ENCODE data around the gene IAH1.
"Not testable (repeated sequence)": the region's sequence is repeated elsewhere in the genome, so short reads cannot be mapped to it uniquely, and the experiment has no call there.

The IAH1 gene

DNA sequence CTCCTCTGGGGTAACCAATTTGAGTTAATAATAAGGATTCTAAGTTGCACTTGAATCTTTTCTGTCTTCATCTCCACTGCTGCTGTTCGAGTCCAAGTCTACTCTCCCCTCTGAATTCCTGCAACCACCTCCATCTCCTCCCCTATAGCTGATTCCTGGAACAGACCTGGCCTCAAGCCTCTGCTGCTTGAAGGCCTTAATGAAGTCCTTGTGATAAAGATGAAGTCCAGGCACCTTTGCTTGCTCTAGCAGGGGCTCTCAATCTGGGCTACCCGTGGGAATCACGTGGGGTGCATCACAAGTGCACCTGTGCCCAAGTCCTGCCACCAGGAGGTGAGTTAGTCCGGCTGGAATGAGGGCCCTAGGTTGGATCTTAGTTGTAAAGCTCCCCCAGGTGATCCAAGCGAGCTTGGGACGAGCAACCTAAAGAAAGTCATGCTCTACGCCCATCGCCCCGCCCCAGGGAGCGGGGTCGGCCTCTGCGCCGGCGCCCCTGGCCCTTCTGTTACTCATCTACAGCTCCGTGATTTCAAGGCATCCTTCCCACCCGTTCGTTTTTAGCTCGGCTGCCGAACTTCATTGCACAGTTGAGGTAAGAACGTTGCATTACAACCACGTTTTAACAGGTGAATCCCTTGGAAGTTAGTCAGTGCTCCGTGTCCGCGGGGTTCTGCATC lies 905 bp upstream of the IAH1 start:
- no peak for DNase-seq (ENCODE audit: low read depth in 4 of 4, low spot score in 1 of 4)

DNA sequence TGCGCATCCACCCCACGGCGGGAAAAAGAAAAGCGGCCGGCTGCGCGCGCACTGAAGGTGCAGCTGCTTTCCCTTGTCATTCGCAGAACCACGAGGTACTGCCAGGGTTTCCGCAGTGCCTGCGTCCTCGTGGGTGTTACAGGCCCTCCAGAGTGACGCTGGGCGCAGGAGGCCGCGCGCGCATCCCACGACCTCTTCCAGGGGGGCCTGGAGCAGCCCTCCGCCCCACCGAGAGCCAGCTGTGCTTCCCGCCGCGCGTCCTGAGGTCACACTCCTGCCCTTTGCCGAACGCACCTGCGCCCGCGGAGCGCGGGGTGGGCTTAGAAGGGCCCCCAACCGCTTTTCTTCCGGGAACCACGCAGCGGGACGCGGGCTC lies 378 bp upstream of the IAH1 start:
- DNase-seq (ENCODE audit: low read depth in 4 of 4, low spot score in 1 of 4), result peak in 3 of 4 experiments; percentile 25 to 43 (median 38)

DNA sequence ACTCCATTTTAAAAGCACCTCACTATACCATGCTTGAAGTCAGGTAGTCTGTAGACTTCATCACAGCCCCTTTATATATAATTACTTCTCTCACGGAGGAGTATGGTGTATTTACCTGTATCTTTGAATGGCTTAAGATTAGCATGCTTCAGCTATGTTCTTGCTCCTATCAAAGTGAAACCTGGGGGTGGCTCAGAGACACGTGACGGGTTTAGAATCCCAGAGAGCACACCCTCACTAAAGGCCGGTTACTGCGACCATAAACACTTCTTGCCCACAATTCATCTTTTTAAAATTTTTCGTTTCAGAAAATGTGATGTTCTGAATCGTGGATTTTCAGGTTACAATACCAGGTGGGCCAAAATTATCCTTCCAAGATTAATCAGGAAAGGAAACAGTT lies 3.6 kb downstream of the IAH1 start:
- no peak for DNase-seq (ENCODE audit: low read depth in 4 of 4, low spot score in 1 of 4)

DNA sequence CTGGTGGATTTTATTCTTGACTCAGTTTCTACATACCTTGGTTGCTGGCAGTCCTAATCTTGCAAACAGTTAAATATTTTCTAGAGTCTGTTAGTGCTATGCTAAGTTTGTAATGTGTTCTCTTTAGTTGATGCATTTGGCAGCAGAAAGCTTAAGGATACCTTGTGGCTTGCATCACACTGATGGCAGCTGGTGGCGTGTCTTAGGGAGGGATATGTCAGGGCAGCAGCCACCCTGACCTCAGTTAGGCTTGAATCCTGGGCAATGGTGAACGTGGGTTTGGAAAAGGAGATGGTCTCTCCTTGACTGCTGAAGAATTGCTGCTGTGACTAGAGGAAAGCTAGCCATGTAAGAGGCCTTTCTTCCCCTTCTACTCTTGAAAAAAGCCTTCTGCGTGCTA lies 4.2 kb downstream of the IAH1 start:
- no peak for DNase-seq (ENCODE audit: low read depth in 4 of 4, low spot score in 1 of 4)

DNA sequence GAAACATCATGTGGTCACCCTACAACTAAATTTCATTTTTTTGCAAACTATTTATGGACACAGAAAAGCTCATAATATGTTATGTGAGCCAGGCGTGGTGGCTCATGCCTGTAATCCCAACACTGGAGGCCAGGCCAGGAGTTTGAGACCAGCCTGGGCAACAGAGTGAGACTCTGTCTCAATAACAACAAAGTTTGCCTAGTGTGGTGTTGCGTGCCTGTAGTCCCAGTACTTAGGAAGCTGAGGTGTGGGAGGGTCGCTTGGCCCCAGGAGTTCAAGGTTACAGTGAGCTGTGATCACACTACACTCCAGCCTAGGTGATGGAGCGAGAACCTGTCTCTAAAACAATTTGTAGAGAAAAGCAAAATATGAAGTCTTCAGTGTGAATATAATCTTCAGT lies 5.8 kb downstream of the IAH1 start:
- DNase-seq (ENCODE audit: low read depth in 4 of 4, low spot score in 1 of 4), result no peak

DNA sequence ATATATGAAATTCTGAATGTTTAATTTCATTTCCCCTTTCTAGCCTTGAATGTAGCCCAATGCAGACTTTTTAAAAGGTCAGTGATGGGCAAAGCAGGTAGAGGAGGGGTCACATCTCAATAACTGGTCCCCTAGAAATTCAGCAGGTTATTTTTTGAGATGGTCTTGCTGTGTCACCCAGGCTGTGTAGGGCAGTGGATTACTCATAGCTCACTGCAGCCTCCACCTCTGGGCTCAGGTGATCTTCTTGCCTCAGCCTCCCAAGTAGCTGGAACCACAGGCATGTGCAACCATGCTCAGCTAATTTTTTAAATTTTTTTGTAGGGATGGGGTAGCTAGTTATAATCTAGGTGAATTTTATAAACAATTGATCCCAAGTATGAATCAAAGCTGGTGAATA lies 8.8 kb downstream of the IAH1 start:
- DNase-seq (ENCODE audit: low read depth in 4 of 4, low spot score in 1 of 4), result no peak

DNA sequence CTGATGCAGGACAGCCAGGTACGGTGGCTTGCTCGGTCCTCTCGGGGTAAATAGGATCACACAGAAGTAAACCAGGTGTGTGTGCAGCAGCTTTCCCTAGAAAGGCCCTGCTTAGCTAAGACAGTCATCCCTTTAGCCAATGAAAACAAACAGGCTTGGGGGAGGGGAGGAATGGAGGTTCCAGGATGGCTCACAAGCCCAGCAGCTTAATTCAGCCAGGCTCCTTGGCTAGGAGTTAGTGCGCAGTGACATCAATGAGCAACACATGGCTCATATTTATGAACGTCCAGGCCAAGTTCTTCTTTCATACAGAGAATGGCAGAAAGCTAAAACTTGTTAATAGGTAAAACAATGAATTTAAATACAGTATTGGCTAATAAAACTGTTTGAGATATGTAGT lies 10.2 kb downstream of the IAH1 start:
- no peak for DNase-seq (ENCODE audit: low read depth in 4 of 4, low spot score in 1 of 4)

DNA sequence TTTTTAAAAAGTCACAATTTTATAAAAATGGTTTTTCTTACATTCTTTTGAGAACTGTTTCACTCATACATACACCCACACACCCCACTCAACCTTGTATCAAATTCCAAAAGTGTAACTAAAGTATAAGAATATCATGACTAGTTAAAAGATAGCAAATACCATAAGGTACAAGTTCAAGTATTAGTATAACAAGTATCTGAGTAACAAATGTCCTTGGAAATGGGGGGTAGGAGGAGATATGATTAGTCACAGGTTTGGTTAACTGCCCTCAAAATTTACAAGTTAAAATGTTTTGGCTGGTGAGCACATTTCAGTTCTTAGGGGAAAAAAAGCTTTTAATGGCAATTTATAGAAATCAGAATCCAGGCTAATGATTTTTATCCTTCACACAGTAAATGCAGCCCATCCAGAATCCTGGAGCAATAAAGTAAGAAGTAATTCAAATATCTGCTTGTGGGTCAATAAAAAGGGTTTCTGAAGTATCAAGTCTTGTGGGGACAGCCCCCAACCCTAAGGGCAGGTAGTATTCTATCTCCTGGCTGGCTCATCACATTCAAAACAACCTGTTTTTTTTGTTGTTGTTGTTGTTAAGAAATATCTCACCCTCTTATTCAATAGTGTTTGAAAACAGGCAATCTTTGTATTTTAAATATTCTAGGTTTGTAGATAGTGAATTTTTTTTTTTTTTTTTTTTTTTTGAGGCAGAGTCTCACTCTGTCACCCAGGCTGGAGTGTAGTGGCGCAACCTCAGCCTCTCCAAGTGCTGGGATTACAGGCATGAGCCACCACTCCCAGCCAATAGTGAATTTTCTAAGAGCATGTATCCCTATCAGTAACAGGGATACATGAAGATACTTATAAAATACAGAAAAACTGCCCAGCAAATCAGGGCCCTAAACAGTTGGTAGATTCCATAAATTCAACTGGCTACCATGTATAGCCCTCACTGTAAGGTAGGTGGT lies 14.5 kb downstream of the IAH1 start:
- DNase-seq (ENCODE audit: low read depth in 4 of 4, low spot score in 1 of 4), result no peak

DNA sequence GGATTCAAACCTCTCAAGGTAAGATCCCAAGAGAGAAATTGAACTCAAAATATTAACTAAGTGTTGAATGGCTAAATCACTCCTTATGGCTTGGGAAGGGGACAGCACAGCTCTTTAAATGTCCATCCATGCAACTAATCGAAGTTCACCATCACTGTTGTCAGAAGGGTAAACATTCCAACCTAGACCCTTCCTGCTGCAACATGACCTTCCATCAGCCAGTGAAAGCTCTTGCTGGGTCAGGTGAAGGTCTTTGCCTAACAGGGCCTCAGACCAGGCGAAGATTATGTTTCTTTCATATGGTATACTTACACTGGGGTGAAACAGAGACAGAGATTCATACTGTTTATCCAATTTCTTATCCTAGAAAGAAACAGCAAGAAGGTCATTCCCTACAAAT lies 16.4 kb downstream of the IAH1 start:
- DNase-seq (ENCODE audit: low read depth in 4 of 4, low spot score in 1 of 4), result no peak

DNA sequence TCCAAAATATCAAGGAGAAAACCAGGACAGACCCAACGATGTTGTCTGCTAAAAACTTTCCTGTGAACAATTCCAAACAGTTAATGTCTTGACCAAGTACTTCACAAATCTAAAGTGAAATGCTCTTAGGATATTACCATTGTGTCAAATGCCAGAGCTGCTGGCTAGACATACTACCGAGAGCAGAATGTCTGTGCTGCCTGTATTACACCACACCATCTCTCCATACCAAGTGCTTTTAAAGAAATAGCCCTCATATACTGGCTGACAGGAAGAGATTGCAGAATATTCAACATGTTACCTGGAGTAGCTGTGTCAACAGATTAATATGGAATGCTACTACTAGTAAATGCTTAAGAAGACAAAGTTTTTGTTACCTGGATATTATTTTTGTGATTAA lies 18.6 kb downstream of the IAH1 start:
- DNase-seq (ENCODE audit: low read depth in 4 of 4, low spot score in 1 of 4), result no peak

DNA sequence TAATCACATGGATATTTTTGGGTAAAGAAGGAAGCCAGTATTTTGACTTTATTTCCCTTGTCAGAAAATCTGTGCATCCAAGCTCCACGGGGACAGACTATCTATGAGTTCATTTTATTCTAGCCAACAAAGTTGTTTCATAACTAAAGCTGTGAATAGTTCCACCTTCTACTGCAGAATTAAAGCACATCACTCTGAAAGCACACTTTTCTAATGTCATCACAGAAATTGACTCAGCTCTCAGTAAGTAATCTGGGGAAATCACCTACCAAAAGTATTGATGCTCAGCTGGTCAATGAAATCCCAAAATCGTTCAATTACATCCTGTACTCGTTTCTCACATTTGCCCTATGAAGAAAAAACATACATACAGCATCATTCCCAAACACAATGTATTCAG lies 19.1 kb downstream of the IAH1 start:
- DNase-seq (ENCODE audit: low read depth in 4 of 4, low spot score in 1 of 4), result no peak

DNA sequence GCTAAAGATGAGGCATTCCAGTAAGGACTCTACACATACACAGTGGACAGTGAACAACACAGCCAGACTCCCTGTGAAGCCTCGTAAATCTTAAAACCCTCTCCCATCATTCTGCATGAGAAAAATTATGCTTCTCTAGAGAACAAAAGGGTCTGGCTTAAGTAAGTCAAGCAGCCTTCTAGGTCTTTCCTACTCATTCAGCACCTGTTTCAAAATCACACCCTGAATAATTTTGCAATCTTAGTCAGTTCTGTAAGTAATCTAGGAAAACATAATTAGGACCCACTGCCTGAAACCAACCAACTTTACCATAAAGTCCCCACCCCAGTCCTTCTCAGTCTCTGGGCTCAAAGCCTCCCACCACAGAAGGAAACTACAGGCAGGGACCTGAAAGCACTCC lies 19.7 kb downstream of the IAH1 start:
- DNase-seq (ENCODE audit: low read depth in 4 of 4, low spot score in 1 of 4), result no peak

DNA sequence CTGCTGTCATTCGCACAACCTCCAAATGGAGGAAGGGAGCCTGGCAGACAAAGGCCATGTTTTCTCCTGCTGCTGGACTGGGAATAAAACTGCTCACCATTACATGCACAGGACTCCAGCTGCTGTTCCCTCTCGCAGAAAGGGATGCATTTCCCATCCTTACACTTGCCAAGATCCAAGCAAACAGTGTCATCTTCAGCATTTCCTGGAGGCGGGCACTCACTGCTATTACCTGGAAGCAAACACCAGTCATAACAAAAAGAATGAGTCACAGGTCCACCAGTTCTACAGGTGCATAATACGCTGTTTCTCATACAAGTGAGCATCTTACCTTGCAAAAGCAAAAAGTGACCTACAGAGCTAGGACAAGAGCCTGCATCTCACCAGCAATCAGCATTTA lies 22.7 kb downstream of the IAH1 start:
- no peak for DNase-seq (ENCODE audit: low read depth in 4 of 4, low spot score in 1 of 4)

DNA sequence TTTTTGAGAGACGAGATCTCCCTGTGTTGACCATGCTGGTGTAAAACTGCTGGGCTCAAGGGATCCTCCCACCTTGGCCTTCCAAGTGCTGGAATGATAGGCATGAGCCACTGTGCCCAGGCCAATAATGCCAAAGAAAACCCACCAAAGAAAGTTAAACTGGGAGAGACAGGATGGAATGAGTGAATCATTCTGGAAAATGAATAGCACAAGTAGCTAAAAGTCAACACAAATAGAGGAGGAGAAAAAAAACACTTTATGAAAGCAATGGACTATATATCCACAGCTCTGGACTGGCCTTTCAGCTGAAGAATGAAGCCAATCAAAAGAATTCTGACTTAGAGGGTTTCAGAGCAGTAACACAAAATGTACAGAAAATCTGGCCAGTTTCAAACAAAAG lies 23.9 kb downstream of the IAH1 start:
- no peak for DNase-seq (ENCODE audit: low read depth in 4 of 4, low spot score in 1 of 4)

DNA sequence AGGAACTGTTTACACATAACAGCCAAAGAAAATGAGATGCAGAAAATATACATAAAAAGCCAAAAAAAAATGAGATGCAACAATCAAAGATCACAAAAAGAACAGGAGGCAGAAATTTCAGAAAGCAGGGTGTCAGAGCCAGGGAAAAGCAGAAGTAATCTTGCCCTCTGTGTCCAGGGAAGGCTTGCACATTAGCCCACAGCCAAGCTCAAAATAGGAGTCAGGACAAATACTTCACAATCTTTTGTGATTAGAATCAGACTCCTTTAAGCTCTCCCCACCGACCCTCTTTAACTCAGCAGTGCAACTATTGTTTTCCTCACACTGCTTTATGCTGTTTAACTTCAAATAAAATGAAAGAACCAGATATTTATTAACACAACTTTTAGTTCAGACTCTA lies 34.6 kb downstream of the IAH1 start:
- no peak for DNase-seq (ENCODE audit: low read depth in 4 of 4, low spot score in 1 of 4)

DNA sequence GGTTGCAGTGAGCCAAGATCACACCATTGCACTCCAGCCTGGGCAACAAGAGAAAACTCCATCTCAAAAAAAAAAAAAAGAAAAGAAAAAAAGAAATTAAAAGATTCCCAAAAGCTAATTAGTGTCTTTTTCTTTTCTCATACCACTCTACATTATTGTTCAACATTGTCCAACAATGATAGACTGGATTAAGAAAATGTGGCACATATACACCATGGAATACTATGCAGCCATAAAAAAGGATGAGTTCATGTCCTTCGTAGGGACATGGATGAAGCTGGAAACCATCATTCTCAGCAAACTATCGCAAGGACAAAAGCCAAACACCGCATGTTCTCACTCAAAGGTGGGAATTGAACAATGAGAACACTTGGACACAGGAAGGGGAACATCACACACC lies 39.6 kb downstream of the IAH1 start:
- DNase-seq (ENCODE audit: low read depth in 4 of 4, low spot score in 1 of 4), result not testable (repeated sequence)

DNA sequence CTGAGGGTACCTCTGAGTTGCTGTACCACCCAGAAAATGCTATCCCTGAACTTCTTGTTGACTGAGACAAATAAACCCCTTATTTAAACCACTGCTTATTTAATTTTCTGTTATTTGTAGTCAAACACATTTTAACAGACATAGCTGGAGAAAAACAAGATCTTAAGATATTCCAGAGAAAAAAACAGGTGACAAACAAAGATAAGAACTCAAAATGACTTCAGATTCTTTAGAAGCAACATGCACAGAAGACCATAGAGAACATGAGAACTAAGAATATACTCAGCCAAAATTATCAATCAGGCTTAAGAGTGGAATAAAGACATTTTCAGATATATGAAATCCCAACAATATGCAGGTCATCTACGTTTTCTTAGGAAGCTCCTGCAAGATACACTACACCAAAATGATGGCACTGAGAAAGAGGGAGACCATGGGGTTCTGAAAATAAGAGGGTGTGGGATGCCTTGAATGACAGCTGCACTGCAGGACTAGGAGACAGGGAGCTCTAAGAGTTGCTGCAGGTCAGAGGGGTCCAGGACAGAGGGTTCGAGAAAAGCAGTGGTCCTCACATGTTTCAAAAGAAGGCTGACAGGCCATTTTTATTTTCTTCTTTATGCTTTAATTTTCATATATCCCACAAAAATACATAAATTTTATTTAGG lies 42.9 kb downstream of the IAH1 start:
- DNase-seq (ENCODE audit: low read depth in 4 of 4, low spot score in 1 of 4), result no peak

DNA sequence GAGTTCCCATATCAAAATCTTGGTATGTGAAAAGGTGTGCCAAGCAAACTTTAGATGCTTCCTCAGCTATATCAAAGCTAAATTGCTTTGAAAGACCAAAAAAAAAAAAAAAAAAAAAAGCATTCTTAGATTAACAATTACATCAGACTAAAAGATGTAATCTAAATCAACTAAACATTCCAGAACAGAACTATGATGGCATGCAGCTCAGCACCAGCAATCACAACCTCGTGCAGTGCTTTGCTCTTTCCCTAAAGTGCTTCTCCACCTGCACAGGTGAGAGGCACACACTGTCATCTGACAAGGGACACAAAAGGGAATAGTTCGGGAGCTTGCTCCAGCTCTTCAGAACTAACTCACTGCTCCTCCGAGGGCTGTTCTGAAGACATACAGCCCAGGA lies 43.8 kb downstream of the IAH1 start:
- no peak for DNase-seq (ENCODE audit: low read depth in 4 of 4, low spot score in 1 of 4)

DNA sequence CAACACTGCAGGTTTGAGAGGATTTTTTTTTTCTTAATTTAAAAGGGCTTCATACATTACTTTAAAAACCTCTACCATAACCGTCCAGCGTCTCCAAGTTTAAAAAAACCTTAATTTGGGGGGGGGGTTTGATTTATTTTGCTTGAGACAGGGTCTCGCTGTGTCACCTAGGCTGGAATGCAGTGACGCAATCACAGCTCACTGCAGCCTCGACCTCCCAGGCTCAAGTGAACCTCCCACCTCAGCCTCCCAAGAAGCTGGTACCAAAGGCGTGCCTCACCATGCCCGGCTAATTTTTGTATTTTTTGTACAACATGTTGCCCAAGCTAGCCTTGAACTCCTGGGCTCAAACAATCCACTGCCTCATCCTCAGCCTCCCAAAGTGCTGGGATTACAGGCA lies 44.4 kb downstream of the IAH1 start:
- DNase-seq (ENCODE audit: low read depth in 4 of 4, low spot score in 1 of 4), result no peak

DNA sequence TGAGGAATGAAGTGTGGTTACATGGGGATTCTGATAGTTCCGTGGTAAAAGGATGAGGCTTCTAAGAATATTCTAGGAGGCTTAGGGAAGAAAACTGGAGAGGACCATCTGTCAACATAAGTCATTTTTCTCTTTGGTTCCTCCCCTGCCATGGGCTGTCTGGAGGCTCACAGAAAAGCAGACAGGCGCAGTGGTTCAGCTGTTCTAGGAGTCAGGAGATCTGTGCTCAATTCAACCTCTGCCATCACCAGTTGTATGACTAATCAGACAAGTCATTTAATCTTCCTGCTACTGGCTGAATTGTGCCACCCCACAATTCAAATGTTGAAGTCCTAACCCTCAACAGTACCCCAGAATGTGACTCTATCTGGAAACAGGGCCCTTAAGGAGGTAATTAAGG lies 44.9 kb downstream of the IAH1 start:
- DNase-seq (ENCODE audit: low read depth in 4 of 4, low spot score in 1 of 4), result no peak

DNA sequence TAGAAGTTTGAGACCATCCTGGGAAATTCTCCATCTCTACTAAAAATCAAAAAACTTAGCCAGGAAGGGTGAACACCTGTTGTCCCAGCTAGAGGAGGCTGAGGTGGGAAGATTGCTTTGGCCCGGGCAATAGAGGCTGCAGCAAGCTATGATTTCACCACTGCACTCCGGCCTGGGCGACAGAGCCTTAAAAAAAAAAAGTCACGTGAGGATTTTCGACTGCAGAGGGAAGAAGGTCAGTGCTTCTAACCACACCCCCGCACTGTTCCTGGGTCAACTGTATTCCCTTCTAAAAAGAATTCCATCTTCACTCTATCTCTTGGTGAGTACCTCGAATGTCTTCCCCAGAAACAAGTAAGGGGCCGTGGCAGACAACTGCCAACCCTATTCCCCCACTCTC lies 49.9 kb downstream of the IAH1 start:
- DNase-seq (ENCODE audit: low read depth in 4 of 4, low spot score in 1 of 4), result no peak

DNA sequence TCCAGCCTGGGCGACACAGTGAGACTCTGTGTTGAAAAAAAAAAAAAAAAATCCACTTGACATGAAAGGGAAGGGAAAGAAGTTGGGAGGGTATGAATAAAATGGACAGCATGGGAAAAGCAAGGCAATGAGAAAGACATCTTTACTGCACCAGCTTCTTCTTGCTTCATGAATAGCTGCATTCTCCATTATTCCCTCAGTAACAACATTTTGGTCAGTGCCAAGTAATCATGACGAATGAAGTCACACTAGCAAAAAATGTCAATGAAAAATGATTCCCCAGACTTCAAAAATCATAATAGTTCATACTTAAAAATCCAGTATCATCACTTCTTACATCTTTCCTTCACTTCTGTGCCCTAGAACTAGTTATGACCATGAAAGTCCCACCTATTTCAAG lies 50.9 kb downstream of the IAH1 start:
- no peak for DNase-seq (ENCODE audit: low read depth in 4 of 4, low spot score in 1 of 4)

Data from stimulated activated CD4-positive, alpha-beta T cell treated with anti-CD3 and anti-CD28 coated beads, Interleukin-1b, Interleukin-23, amount 100 ng/mL, for 24 hours (primary cell).